ENCODE results near the gene HDAC7.

DNA sequence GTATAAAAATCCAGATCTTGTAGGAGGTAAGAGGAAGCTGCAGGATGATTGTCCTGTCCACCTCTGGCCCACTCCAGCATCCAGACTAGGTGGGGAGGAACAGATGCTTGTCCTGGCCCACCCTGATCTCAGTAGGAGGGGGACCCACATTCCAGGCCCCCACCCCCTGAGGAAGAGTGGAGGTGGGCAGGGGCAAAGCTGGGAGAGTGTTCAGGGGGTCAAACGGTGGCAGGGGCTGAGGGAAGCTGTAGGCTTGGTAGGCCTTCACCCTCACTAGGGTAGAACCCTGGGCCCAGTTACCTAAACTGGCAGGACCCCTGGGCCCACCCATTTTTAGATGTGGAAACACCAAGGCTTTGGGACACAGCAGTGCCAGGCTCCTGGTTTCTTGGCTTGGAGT, 42.6 kb downstream of the HDAC7 start:
- TF ChIP-seq, protein P1, sequence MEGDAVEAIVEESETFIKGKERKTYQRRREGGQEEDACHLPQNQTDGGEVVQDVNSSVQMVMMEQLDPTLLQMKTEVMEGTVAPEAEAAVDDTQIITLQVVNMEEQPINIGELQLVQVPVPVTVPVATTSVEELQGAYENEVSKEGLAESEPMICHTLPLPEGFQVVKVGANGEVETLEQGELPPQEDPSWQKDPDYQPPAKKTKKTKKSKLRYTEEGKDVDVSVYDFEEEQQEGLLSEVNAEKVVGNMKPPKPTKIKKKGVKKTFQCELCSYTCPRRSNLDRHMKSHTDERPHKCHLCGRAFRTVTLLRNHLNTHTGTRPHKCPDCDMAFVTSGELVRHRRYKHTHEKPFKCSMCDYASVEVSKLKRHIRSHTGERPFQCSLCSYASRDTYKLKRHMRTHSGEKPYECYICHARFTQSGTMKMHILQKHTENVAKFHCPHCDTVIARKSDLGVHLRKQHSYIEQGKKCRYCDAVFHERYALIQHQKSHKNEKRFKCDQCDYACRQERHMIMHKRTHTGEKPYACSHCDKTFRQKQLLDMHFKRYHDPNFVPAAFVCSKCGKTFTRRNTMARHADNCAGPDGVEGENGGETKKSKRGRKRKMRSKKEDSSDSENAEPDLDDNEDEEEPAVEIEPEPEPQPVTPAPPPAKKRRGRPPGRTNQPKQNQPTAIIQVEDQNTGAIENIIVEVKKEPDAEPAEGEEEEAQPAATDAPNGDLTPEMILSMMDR (conservative IDR thresholded peaks at IDR 0.05 in 1 of 2, IDR thresholded peaks at IDR 0.05 in 1 of 2; ENCODE audit: extremely low read depth in 1 of 2, insufficient read depth in 1 of 2, low read depth in 1 of 2, low read length in 2 of 2) = no peak
- no peak for TF ChIP-seq EZH2 (IDR thresholded peaks at IDR 0.05; ENCODE audit: borderline replicate concordance, low read length)

All from mammary epithelial cell (primary cell).